HG03571 (cell line): ENCODE data around the gene OPCML.

Source experiments
- ATAC-seq: cut with Tn5 transposase; IDR thresholded peaks from one replicate; pipeline ENCODE4 v1.9.1; 2021; ENCODE audit not compliant: unreplicated experiment

The OPCML gene

GRCh38 chr11:133202816-133203215 is 329.5 kb downstream of the OPCML start:
- ATAC-seq, result no peak

GRCh38 chr11:133198438-133198837 is 333.9 kb downstream of the OPCML start:
- ATAC-seq, result no peak

- ATAC-seq, result no peak
These were observed 334.9 kb downstream of the OPCML start for GRCh38 chr11:133197425-133197824.

- ATAC-seq, result no peak
These were observed 340.4 kb downstream of the OPCML start for GRCh38 chr11:133191931-133192330.

- ATAC-seq, result no peak
These were observed 350.6 kb downstream of the OPCML start for GRCh38 chr11:133181667-133182066.

- ATAC-seq, result no peak
These were observed 351.2 kb downstream of the OPCML start for GRCh38 chr11:133181066-133181465.

GRCh38 chr11:133180201-133180600 is 352.1 kb downstream of the OPCML start:
- ATAC-seq, result no peak

GRCh38 chr11:133176748-133177147 is 355.6 kb downstream of the OPCML start:
- ATAC-seq, result no peak

GRCh38 chr11:133175103-133175502 is 357.2 kb downstream of the OPCML start:
- ATAC-seq, result no peak

- ATAC-seq, result no peak
These were observed 358.4 kb downstream of the OPCML start for GRCh38 chr11:133173810-133174412.

GRCh38 chr11:133172349-133172748 is 360.0 kb downstream of the OPCML start:
- no peak for ATAC-seq

GRCh38 chr11:133171374-133171773 is 360.9 kb downstream of the OPCML start:
- ATAC-seq, result no peak

- no peak for ATAC-seq
These were observed 364.3 kb downstream of the OPCML start for GRCh38 chr11:133168016-133168415.

GRCh38 chr11:133166662-133167061 is 365.6 kb downstream of the OPCML start:
- ATAC-seq, result no peak

GRCh38 chr11:133164986-133165385 is 367.3 kb downstream of the OPCML start:
- no peak for ATAC-seq

GRCh38 chr11:133163463-133164419 is 368.6 kb downstream of the OPCML start:
- ATAC-seq, result no peak

GRCh38 chr11:133162227-133162626 is 370.1 kb downstream of the OPCML start:
- ATAC-seq, result no peak

- no peak for ATAC-seq
These were observed 371.5 kb downstream of the OPCML start for GRCh38 chr11:133160754-133161153.

GRCh38 chr11:133156986-133157745 is 375.1 kb downstream of the OPCML start:
- no peak for ATAC-seq

GRCh38 chr11:133154781-133155180 is 377.5 kb downstream of the OPCML start:
- no peak for ATAC-seq

- no peak for ATAC-seq
These were observed 378.2 kb downstream of the OPCML start for GRCh38 chr11:133154076-133154475.

- ATAC-seq, result no peak
These were observed 379.3 kb downstream of the OPCML start for GRCh38 chr11:133153031-133153430.
